BLaER1 treated with 17β-estradiol and CSF1 and Interleukin-3, amounts not matched to agents 10 nM and 100 nM (cell line): ENCODE data around the gene CAB39.
A peak's percentile ranks its signal among the peaks of the same experiment; 100 is the strongest.

Experiments used
- H3K27ac ChIP-seq, 11 experiments: shearing (Covaris generic); formaldehyde crosslinking; 2 replicates each; pipeline ENCODE4 v1.8.1; 2022
- H3K27me3 ChIP-seq, 11 experiments: shearing (Covaris generic); formaldehyde crosslinking; 2 replicates each; pipeline ENCODE4 v1.8.1; 2022
- H3K36me3 ChIP-seq, 11 experiments: shearing (Covaris generic); formaldehyde crosslinking; 2 replicates each; pipeline ENCODE4 v1.8.1; 2022
- H3K4me1 ChIP-seq, 10 experiments: shearing (Covaris generic); formaldehyde crosslinking; 2 replicates each; pipeline ENCODE4 v1.8.1; 2022
- H3K4me2 ChIP-seq, 11 experiments: shearing (Covaris generic); formaldehyde crosslinking; 2 replicates each; pipeline ENCODE4 v1.8.1; 2022
- H3K4me3 ChIP-seq, 10 experiments: shearing (Covaris generic); formaldehyde crosslinking; 2 replicates each; pipeline ENCODE4 v1.8.1; 2022
- H3K9ac ChIP-seq, 11 experiments: shearing (Covaris generic); formaldehyde crosslinking; 2 replicates each; pipeline ENCODE4 v1.8.1; 2022
- H3K9me3 ChIP-seq, 11 experiments: shearing (Covaris generic); formaldehyde crosslinking; replicated peaks in 1 of 11; 2 replicates each; pipeline ENCODE4 v1.8.1; 2022
- H4K20me1 ChIP-seq, 11 experiments: shearing (Covaris generic); formaldehyde crosslinking; 2 replicates each; pipeline ENCODE4 v1.8.1; 2022
- Cebpa-rat ChIP-seq, 11 experiments: shearing (Covaris generic); IDR thresholded peaks; 2 replicates each; pipeline ENCODE4 v1.8.1; 2022

CAB39 gene

DNA sequence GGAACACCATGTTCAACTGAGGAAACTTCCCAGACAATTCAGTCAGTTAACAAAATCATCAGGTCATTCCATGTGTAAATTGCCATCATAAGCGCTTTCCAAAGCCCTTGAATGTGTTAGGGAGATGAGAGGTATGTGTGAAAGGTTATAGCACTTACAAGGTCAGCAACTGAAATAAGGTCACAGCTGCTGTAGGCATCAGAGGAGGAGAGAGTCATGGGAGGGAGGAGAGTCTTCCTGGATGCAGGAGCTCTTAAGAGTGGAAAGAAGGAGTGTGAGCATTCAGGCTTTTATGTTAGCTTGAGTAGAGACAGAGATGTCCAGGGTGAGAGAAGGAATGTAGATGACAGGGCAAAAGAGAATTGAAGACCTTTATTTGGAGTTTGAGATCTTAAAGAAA is 67.0 kb downstream of the CAB39 start:
- Histone ChIP-seq H3K36me3 (peaks cover 93 to 100% (median 96%) of the 10 kb centered on the region in 11 experiments), H3K4me1 (peaks cover 0 to 87% (median under 1%) of the 10 kb centered on the region in 10 experiments; a peak in 7 of 20 replicates), H3K27ac (peak overlapping the region in 1 of 11 experiments; percentile 41; a peak in 1 of 22 replicates), H3K9me3 (peaks cover 9 to 31% (median 24%) of the 10 kb centered on the region in 11 experiments; a peak in 19 of 22 replicates), H4K20me1 (peaks cover 0 to 99% (median 68%) of the 10 kb centered on the region in 11 experiments; a peak in 18 of 22 replicates), H3K9ac (no peak overlapping the region), H3K4me2 (peak overlapping the region in 2 of 11 experiments; percentile 37 to 38; a peak in 2 of 22 replicates), H3K27me3 (no peaks in the 10 kb centered on the region), H3K4me3 (no peak overlapping the region)
- TF ChIP-seq Cebpa-rat (IDR thresholded peaks at IDR 0.05) = no peak

- Histone ChIP-seq H3K4me3 (no peak overlapping the region), H4K20me1 (peaks cover 0 to 93% (median 58%) of the 10 kb centered on the region in 11 experiments; a peak in 18 of 22 replicates), H3K9ac (no peak overlapping the region), H3K4me1 (peaks cover 0 to 86% (median 3%) of the 10 kb centered on the region in 10 experiments; a peak in 9 of 20 replicates), H3K36me3 (peaks cover 91 to 99% (median 95%) of the 10 kb centered on the region in 11 experiments), H3K9me3 (peaks cover 17 to 45% (median 37%) of the 10 kb centered on the region in 11 experiments; a peak in 21 of 22 replicates), H3K27ac (no peak overlapping the region), H3K4me2 (no peak overlapping the region), H3K27me3 (no peaks in the 10 kb centered on the region)
- no peak for TF ChIP-seq Cebpa-rat (IDR thresholded peaks at IDR 0.05)
These were observed 68.6 kb downstream of the CAB39 start for GRCh38 chr2:230781130-230781797.

DNA sequence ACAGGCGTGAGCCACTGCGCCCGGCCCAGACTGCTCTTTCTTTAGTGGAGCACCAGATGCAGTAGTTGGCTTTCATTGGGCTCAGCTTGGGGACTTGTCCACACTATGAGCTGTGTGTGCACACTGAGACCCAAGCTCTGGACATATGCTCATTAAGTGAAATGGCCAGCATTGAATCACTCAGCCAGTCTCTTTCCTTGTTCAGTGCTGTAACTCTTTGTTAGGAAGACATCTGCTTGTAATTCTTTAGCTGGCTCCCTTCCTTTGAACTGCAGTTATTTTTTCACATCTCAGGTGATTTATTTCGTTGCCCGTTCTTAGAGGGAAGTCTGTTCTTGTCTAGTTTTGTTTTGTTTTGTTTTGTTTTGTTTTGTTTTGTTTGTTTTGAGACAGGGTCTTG is 70.5 kb downstream of the CAB39 start:
- H3K27ac ChIP-seq = no peak overlapping the region
- no peak for TF ChIP-seq Cebpa-rat (IDR thresholded peaks at IDR 0.05)
- H3K4me2 ChIP-seq = no peak overlapping the region
- no peak overlapping the region for H3K9ac ChIP-seq
- H3K9me3 ChIP-seq = peaks cover 35 to 63% (median 55%) of the 10 kb centered on the region in 11 experiments
- no peak overlapping the region for H3K4me3 ChIP-seq
- H3K4me1 ChIP-seq = peaks cover 0 to 74% (median 3%) of the 10 kb centered on the region in 10 experiments; a peak in 9 of 20 replicates
- peaks cover 91 to 99% (median 96%) of the 10 kb centered on the region in 11 experiments for H3K36me3 ChIP-seq
- H4K20me1 ChIP-seq = peaks cover 0 to 93% (median 49%) of the 10 kb centered on the region in 11 experiments; a peak in 18 of 22 replicates
- H3K27me3 ChIP-seq = no peaks in the 10 kb centered on the region

DNA sequence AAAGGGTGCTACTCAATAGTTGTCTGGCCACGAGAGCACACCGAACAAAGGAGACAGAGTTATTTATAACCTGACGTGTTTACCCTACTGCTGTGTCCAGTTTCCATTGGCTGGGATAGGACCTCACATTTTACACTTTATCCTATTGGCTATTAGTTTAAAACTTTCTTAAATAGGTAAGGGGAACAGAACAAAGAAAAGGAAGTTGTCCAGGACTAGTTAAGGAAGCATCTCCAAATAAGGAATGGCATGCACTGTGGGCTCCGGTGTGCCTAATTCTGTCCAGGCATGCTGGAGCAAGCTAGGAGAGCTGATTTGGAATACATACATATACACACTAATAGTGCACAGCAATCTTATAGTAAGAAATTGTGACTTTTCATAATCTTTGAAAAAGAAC is 72.2 kb downstream of the CAB39 start:
- no peak overlapping the region for H3K9ac ChIP-seq
- TF ChIP-seq Cebpa-rat (IDR thresholded peaks at IDR 0.05) = no peak
- H3K4me2 ChIP-seq = peak overlapping the region in 3 of 11 experiments; percentile 31 to 46 (median 44); a peak in 4 of 22 replicates
- peaks cover 0 to 68% (median 3%) of the 10 kb centered on the region in 10 experiments; a peak in 9 of 20 replicates for H3K4me1 ChIP-seq
- H3K4me3 ChIP-seq = no peak overlapping the region; a peak in 1 of 20 replicates
- peaks cover 0 to 93% (median 39%) of the 10 kb centered on the region in 11 experiments; a peak in 17 of 22 replicates for H4K20me1 ChIP-seq
- H3K27ac ChIP-seq = no peak overlapping the region
- peaks cover 91 to 99% (median 98%) of the 10 kb centered on the region in 11 experiments for H3K36me3 ChIP-seq
- peaks cover 50 to 80% (median 68%) of the 10 kb centered on the region in 11 experiments for H3K9me3 ChIP-seq
- no peaks in the 10 kb centered on the region for H3K27me3 ChIP-seq

DNA sequence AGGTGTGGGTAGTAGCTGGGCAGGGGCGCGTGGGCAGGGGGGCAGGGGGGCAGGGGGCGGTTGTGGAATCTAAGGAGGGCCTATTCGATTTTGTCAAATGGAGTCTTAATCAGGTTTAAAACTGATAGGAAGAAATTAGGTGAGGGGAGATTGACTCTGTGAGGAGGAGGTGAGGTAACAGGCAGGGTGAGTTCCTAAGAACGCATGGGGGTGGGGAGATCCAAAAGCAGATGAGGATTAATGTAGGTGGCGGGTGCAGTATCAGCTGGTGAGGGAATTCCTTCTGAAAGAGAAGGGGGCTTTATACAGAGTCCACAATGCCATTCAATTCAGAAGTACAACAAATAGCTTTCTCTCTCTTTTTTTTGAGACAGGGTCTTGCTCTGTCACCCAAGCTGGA is 72.7 kb downstream of the CAB39 start:
- Histone ChIP-seq H3K36me3 (peaks cover 91 to 99% (median 98%) of the 10 kb centered on the region in 11 experiments), H3K27me3 (no peaks in the 10 kb centered on the region), H3K4me2 (peak overlapping the region in 4 of 11 experiments; percentile 26 to 59 (median 34); a peak in 7 of 22 replicates), H3K9me3 (peaks cover 50 to 82% (median 68%) of the 10 kb centered on the region in 11 experiments), H3K27ac (no peak overlapping the region), H3K4me1 (peaks cover 0 to 68% (median 3%) of the 10 kb centered on the region in 10 experiments; a peak in 9 of 20 replicates), H3K4me3 (no peak overlapping the region), H4K20me1 (peaks cover 0 to 93% (median 39%) of the 10 kb centered on the region in 11 experiments; a peak in 17 of 22 replicates), H3K9ac (no peak overlapping the region)
- no peak for TF ChIP-seq Cebpa-rat (IDR thresholded peaks at IDR 0.05)

GRCh38 chr2:230787101-230787500 is 74.5 kb downstream of the CAB39 start:
- Histone ChIP-seq H3K4me3 (no peak overlapping the region), H4K20me1 (peaks cover 0 to 93% (median 33%) of the 10 kb centered on the region in 11 experiments; a peak in 13 of 22 replicates), H3K27ac (no peak overlapping the region), H3K9me3 (peaks cover 51 to 77% (median 64%) of the 10 kb centered on the region in 11 experiments), H3K9ac (no peak overlapping the region), H3K27me3 (no peaks in the 10 kb centered on the region), H3K36me3 (peaks cover 92 to 99% (median 98%) of the 10 kb centered on the region in 11 experiments), H3K4me1 (peaks cover 0 to 69% (median 3%) of the 10 kb centered on the region in 10 experiments; a peak in 9 of 20 replicates), H3K4me2 (no peak overlapping the region)
- no peak for TF ChIP-seq Cebpa-rat (IDR thresholded peaks at IDR 0.05)

GRCh38 chr2:230788554-230789175 is 76.0 kb downstream of the CAB39 start:
- H3K27me3 ChIP-seq = no peaks in the 10 kb centered on the region
- peaks cover 0 to 81% (median 7%) of the 10 kb centered on the region in 10 experiments; a peak in 12 of 20 replicates for H3K4me1 ChIP-seq
- peaks cover 92 to 99% (median 98%) of the 10 kb centered on the region in 11 experiments for H3K36me3 ChIP-seq
- no peak for TF ChIP-seq Cebpa-rat (IDR thresholded peaks at IDR 0.05)
- H3K27ac ChIP-seq = no peak overlapping the region
- H3K9me3 ChIP-seq = peaks cover 47 to 77% (median 53%) of the 10 kb centered on the region in 11 experiments
- H3K4me3 ChIP-seq = no peak overlapping the region
- H3K4me2 ChIP-seq = no peak overlapping the region
- H4K20me1 ChIP-seq = peaks cover 0 to 86% (median 39%) of the 10 kb centered on the region in 11 experiments; a peak in 13 of 22 replicates
- H3K9ac ChIP-seq = no peak overlapping the region

GRCh38 chr2:230790981-230791380 is 78.3 kb downstream of the CAB39 start:
- H3K4me2 ChIP-seq = no peak overlapping the region
- no peak overlapping the region for H3K27ac ChIP-seq
- no peak for TF ChIP-seq Cebpa-rat (IDR thresholded peaks at IDR 0.05)
- H3K27me3 ChIP-seq = no peaks in the 10 kb centered on the region
- H3K36me3 ChIP-seq = peaks cover 89 to 100% (median 97%) of the 10 kb centered on the region in 11 experiments
- H3K9ac ChIP-seq = no peak overlapping the region
- peaks cover 0 to 82% (median 13%) of the 10 kb centered on the region in 10 experiments; a peak in 12 of 20 replicates for H3K4me1 ChIP-seq
- peaks cover 31 to 56% (median 34%) of the 10 kb centered on the region in 11 experiments for H3K9me3 ChIP-seq
- peaks cover 0 to 83% (median 36%) of the 10 kb centered on the region in 11 experiments; a peak in 13 of 22 replicates for H4K20me1 ChIP-seq
- no peak overlapping the region for H3K4me3 ChIP-seq
